ENCODE results near the gene PDE6C.

DNA sequence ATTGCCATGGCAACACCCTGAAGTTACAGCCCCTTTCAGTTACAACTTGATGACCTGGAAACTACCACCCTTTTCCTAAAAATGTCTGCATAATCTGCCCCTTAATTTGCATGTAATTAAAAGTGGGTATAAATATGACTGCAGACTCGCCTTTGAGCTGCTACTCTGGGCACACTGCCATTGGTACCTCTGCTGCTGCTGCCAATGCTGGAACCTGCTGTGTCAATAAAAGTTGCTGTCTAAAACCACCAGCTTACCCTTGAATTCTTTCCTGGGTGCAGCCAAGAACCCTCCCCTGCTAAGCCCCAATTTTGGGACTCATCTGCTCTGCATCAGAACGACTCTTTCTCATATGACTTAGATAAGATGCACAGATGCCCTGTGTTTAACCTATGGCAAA, 100.3 kb downstream of the PDE6C start:
- TF ChIP-seq, protein P1, sequence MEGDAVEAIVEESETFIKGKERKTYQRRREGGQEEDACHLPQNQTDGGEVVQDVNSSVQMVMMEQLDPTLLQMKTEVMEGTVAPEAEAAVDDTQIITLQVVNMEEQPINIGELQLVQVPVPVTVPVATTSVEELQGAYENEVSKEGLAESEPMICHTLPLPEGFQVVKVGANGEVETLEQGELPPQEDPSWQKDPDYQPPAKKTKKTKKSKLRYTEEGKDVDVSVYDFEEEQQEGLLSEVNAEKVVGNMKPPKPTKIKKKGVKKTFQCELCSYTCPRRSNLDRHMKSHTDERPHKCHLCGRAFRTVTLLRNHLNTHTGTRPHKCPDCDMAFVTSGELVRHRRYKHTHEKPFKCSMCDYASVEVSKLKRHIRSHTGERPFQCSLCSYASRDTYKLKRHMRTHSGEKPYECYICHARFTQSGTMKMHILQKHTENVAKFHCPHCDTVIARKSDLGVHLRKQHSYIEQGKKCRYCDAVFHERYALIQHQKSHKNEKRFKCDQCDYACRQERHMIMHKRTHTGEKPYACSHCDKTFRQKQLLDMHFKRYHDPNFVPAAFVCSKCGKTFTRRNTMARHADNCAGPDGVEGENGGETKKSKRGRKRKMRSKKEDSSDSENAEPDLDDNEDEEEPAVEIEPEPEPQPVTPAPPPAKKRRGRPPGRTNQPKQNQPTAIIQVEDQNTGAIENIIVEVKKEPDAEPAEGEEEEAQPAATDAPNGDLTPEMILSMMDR (IDR thresholded peaks at IDR 0.05), result no peak
- TF ChIP-seq POLR2A (IDR thresholded peaks at IDR 0.05) (no peak), POLR2AphosphoS5 (IDR thresholded peaks at IDR 0.05) (no peak)

Measured in transverse colon (tissue), 4 donors.